Measurements from ENCODE around the gene RPS27A. TPM values are rescaled to one million over a fixed set of nuclear protein-coding genes. Genes with fewer than 3 reads are reported as not detected.
A peak's percentile ranks its signal among the peaks of the same experiment; 100 is the strongest.

Gene RPS27A
- total and polyA plus RNA-seq, 9 of the 15 experiments (the other 6 are each of a cell fraction or from before 2014, with no cell fraction given): 1,383 to 3,282 (median 2,242) TPM

- TF ChIP-seq, protein P1, sequence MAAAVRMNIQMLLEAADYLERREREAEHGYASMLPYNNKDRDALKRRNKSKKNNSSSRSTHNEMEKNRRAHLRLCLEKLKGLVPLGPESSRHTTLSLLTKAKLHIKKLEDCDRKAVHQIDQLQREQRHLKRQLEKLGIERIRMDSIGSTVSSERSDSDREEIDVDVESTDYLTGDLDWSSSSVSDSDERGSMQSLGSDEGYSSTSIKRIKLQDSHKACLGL (CRISPR knock-in tag; IDR thresholded peaks at IDR 0.05; ENCODE audit: borderline replicate concordance, poor library complexity, severe bottlenecking): no peak
- TF ChIP-seq REST (IDR thresholded peaks at IDR 0.05; ENCODE audit: borderline replicate concordance) (peak; percentile 35; the same call in 1 of the 2 replicates), REST (CRISPR knock-in tag; IDR thresholded peaks at IDR 0.05; ENCODE audit: low read depth) (no peak), POLR2AphosphoS2 (IDR thresholded peaks at IDR 0.05; ENCODE audit: low read length) (peak; percentile 81; the same call in 1 of the 2 replicates), SIX5 (IDR thresholded peaks at IDR 0.05; ENCODE audit: borderline replicate concordance in 1 of 2, insufficient read depth in 1 of 2, low read depth in 1 of 2, low read length in 2 of 2) (no peak), U2AF2 (optimal IDR thresholded peaks at IDR 0.05; ENCODE audit: low read depth, low read length) (no peak), IRF1 (CRISPR knock-in tag; IDR thresholded peaks at IDR 0.05; ENCODE audit: borderline replicate concordance) (no peak), MBD1 (CRISPR knock-in tag; IDR thresholded peaks at IDR 0.05) (no peak)
- TF ChIP-seq, protein P2, sequence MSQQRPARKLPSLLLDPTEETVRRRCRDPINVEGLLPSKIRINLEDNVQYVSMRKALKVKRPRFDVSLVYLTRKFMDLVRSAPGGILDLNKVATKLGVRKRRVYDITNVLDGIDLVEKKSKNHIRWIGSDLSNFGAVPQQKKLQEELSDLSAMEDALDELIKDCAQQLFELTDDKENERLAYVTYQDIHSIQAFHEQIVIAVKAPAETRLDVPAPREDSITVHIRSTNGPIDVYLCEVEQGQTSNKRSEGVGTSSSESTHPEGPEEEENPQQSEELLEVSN (IDR thresholded peaks at IDR 0.05; ENCODE audit: borderline replicate concordance in 1 of 2, extremely low read depth in 1 of 2, insufficient read depth in 1 of 2, insufficient read length in 1 of 2, low read depth in 1 of 2, low read length in 1 of 2, poor library complexity in 1 of 2, severe bottlenecking in 1 of 2): peak; percentile 71 to 79
- TF ChIP-seq, protein P3, sequence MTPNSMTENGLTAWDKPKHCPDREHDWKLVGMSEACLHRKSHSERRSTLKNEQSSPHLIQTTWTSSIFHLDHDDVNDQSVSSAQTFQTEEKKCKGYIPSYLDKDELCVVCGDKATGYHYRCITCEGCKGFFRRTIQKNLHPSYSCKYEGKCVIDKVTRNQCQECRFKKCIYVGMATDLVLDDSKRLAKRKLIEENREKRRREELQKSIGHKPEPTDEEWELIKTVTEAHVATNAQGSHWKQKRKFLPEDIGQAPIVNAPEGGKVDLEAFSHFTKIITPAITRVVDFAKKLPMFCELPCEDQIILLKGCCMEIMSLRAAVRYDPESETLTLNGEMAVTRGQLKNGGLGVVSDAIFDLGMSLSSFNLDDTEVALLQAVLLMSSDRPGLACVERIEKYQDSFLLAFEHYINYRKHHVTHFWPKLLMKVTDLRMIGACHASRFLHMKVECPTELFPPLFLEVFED (CRISPR knock-in tag; conservative IDR thresholded peaks at IDR 0.05): 0 out of 2 replicates have a peak, but pooled peaks have one; percentile 42
Measured at GRCh38 chr2:55282110-55282917, 49.8 kb downstream of the RPS27A start (continued).
